Caco-2 (cell line): Measurements from ENCODE around the gene CCDC85C. TPM values are rescaled to one million over a fixed set of nuclear protein-coding genes. Genes with fewer than 3 reads are reported as not detected.

Experiments
- BruUV-seq: library from RNA; stranded (reverse); fragments of 400-500 nt; replicated peaks from 2 replicates; lab custom pipeline; 2021; lab: Mats Ljungman, UMichigan
- CTCF ChIA-PET: fragments of 300-600 bp; sonication (Branson Sonifier 250); formaldehyde crosslinking; loops from one replicate; lab custom pipeline; 2022; ENCODE audit warnings: antibody characterized with exemption; lab: Charles Lee
- POLR2A ChIA-PET: fragments of 300-600 bp; sonication (Branson Sonifier 250); formaldehyde crosslinking; loops from one replicate; lab custom pipeline; 2022; ENCODE audit warnings: antibody characterized with exemption; lab: Charles Lee
- DNase-seq, 2 experiments: peaks; one replicate each; pipeline versions ENCODE4 v3.0.0 to v3.0.0-alpha.2; 2020 to 2022
- H3K27me3 ChIP-seq: replicated peaks from 2 replicates; pipeline ENCODE4 v1.6.0; 2011; ENCODE audit warnings: low read length; ENCODE audit not compliant: control insufficient read depth, insufficient read depth
- H3K36me3 ChIP-seq: 2 replicates; pipeline ENCODE4 v1.5.1; 2011; ENCODE audit warnings: low read length; ENCODE audit not compliant: control insufficient read depth, insufficient read depth
- H3K4me1 ChIP-seq: fragments of 250-450 bp; sonication (Bioruptor Pico); 2 replicates; pipeline ENCODE4 v1.5.1; 2020; ENCODE audit warnings: mild to moderate bottlenecking
- H3K4me3 ChIP-seq: 2 replicates; pipeline ENCODE4 v1.5.1; 2011; ENCODE audit warnings: low read depth, mild to moderate bottlenecking, control low read depth, low read length
- H3K9me3 ChIP-seq: fragments of 250-450 bp; sonication (Bioruptor Pico); 2 replicates; pipeline ENCODE4 v1.5.1; 2020; ENCODE audit warnings: mild to moderate bottlenecking, moderate library complexity
- H3K27ac Mint-ChIP-seq: one replicate; pipeline ENCODE4 v1.8.0; 2022; ENCODE audit warnings: mixed read lengths; ENCODE audit not compliant: unreplicated experiment
- H3K27me3 Mint-ChIP-seq: one replicate; pipeline ENCODE4 v1.8.0; 2022; ENCODE audit warnings: mixed read lengths; ENCODE audit not compliant: insufficient read depth, unreplicated experiment
- H3K36me3 Mint-ChIP-seq: one replicate; pipeline ENCODE4 v1.8.0; 2022; ENCODE audit warnings: mild to moderate bottlenecking, mixed read lengths; ENCODE audit not compliant: insufficient read depth, unreplicated experiment
- H3K4me1 Mint-ChIP-seq: one replicate; pipeline ENCODE4 v1.8.0; 2022; ENCODE audit warnings: low read depth, mixed read lengths; ENCODE audit not compliant: unreplicated experiment
- H3K4me3 Mint-ChIP-seq: one replicate; pipeline ENCODE4 v1.8.0; 2022; ENCODE audit warnings: mild to moderate bottlenecking, moderate library complexity, mixed read lengths; ENCODE audit not compliant: unreplicated experiment
- H3K9me3 Mint-ChIP-seq: one replicate; pipeline ENCODE4 v1.8.0; 2022; ENCODE audit warnings: mixed read lengths; ENCODE audit not compliant: unreplicated experiment
- CTCF ChIP-seq, 2 experiments: fragments of 200-600 bp in 1 of 2; IDR thresholded peaks; 1 replicate in 1 of 2; 2 replicates in 1 of 2; pipeline versions ENCODE4 v1.5.1 to v1.8.0; 2011 to 2022; ENCODE audit warnings: antibody characterized with exemption in 1 of 2, control low read depth in 1 of 2, inconsistent platforms in 1 of 2, low read depth in 1 of 2, low read length in 1 of 2, mild to moderate bottlenecking in 1 of 2, moderate library complexity in 1 of 2; ENCODE audit not compliant: insufficient read depth in 1 of 2, severe bottlenecking in 1 of 2, unreplicated experiment in 1 of 2
- intact Hi-C: fragments of 100-400 bp; cut with micrococcal nuclease; formaldehyde crosslinking; loops from one replicate; pipeline ENCODE4 v1.10.0; 2022; ENCODE audit not compliant: unreplicated experiment
- total RNA-seq: library from RNA; stranded (reverse); gene quantifications from 2 replicates; pipeline ENCODE4 v1.2.3, GENCODE V29; 2022

CCDC85C gene
- total RNA-seq, 1 experiment from 2014 or later, result 76.2 TPM

- intact Hi-C loops, result no loop called here
- ChIA-PET CTCF (no interaction called here), POLR2A (no interaction called here)
- Mint-ChIP-seq H3K36me3 (peaks cover 7% of the 10 kb centered on the region), H3K27ac (no peak overlapping the region), H3K9me3 (no peaks in the 10 kb centered on the region), H3K4me1 (peaks cover 19% of the 10 kb centered on the region), H3K4me3 (no peak overlapping the region), H3K27me3 (no peaks in the 10 kb centered on the region)
- Histone ChIP-seq H3K36me3 (no peaks in the 10 kb centered on the region; the same call in 1 of the 2 replicates), H3K27me3 (no peaks in the 10 kb centered on the region), H3K4me1 (peaks cover 14% of the 10 kb centered on the region), H3K4me3 (no peak overlapping the region), H3K9me3 (no peaks in the 10 kb centered on the region)
- DNase-seq, result no peak
- no peak for TF ChIP-seq CTCF (IDR thresholded peaks at IDR 0.05; ENCODE audit: insufficient read depth in 1 of 2, low read depth in 1 of 2, low read length in 1 of 2, severe bottlenecking in 1 of 2, unreplicated experiment in 1 of 2)
- no TSS peak for BruUV-seq
Observed at GRCh38 chr14:99548255-99548654, 55.8 kb downstream of the CCDC85C start.

GRCh38 chr14:99546234-99546879, 57.6 kb downstream of the CCDC85C start:
- Histone ChIP-seq H3K27me3 (no peaks in the 10 kb centered on the region), H3K36me3 (no peaks in the 10 kb centered on the region; the same call in 1 of the 2 replicates), H3K4me3 (no peak overlapping the region), H3K4me1 (no peaks in the 10 kb centered on the region), H3K9me3 (no peaks in the 10 kb centered on the region)
- no peak for DNase-seq
- POLR2A ChIA-PET, result no interaction called here
- intact Hi-C loops, result no loop called here
- Mint-ChIP-seq H3K36me3 (peaks cover 12% of the 10 kb centered on the region), H3K27me3 (no peaks in the 10 kb centered on the region), H3K9me3 (no peaks in the 10 kb centered on the region), H3K4me3 (no peak overlapping the region), H3K27ac (no peak overlapping the region), H3K4me1 (peaks cover 21% of the 10 kb centered on the region)
- no TSS peak for BruUV-seq
- no peak for TF ChIP-seq CTCF (IDR thresholded peaks at IDR 0.05; ENCODE audit: insufficient read depth in 1 of 2, low read depth in 1 of 2, low read length in 1 of 2, severe bottlenecking in 1 of 2, unreplicated experiment in 1 of 2)
- CTCF ChIA-PET, result interaction anchor here (0.6 kb wide), 1 partner anchor 27 kb away, joined by 3 read pairs; no protein-coding TSS in a partner anchor

GRCh38 chr14:99545586-99545985, 58.4 kb downstream of the CCDC85C start:
- H3K9me3 ChIP-seq, result no peaks in the 10 kb centered on the region

More at GRCh38 chr14:99545586-99545985, 58.4 kb downstream of the CCDC85C start:
- Histone ChIP-seq H3K27me3 (no peaks in the 10 kb centered on the region), H3K4me3 (no peak overlapping the region), H3K36me3 (no peaks in the 10 kb centered on the region), H3K4me1 (no peaks in the 10 kb centered on the region)
- ChIA-PET CTCF (interaction anchor here (0.6 kb wide), 1 partner anchor 26 kb away, joined by 3 read pairs; no protein-coding TSS in a partner anchor), POLR2A (no interaction called here)
- Mint-ChIP-seq H3K4me3 (no peak overlapping the region), H3K4me1 (peaks cover 13% of the 10 kb centered on the region), H3K27ac (no peak overlapping the region), H3K36me3 (peaks cover 7% of the 10 kb centered on the region), H3K9me3 (no peaks in the 10 kb centered on the region), H3K27me3 (no peaks in the 10 kb centered on the region)
- DNase-seq, result no peak
- BruUV-seq, result no TSS peak
- TF ChIP-seq CTCF (IDR thresholded peaks at IDR 0.05; ENCODE audit: insufficient read depth in 1 of 2, low read depth in 1 of 2, low read length in 1 of 2, severe bottlenecking in 1 of 2, unreplicated experiment in 1 of 2), result no peak
- intact Hi-C loops, result no loop called here
